Loucy (cell line): ENCODE results near the gene TIMM50.

Source experiments
- H2AFZ ChIP-seq: fragments of 200-600 bp; sonication (generic); 2 replicates; pipeline ENCODE4 v1.6.0; 2016; ENCODE audit warnings: antibody characterized with exemption, mild to moderate bottlenecking, low read length, moderate library complexity
- H3F3A ChIP-seq: fragments of 200-600 bp; 2 replicates; pipeline ENCODE4 v1.6.0; 2016; ENCODE audit warnings: antibody characterized with exemption, low read depth, mild to moderate bottlenecking
- H3K27me3 ChIP-seq: fragments of 200-600 bp; sonication (generic); 2 replicates; pipeline ENCODE4 v1.6.1; 2014; ENCODE audit warnings: low read length, mild to moderate bottlenecking; ENCODE audit not compliant: insufficient read depth, poor library complexity, severe bottlenecking
- H3K36me3 ChIP-seq: fragments of 200-600 bp; sonication (generic); 2 replicates; pipeline ENCODE4 v1.6.1; 2016; ENCODE audit warnings: low read length; ENCODE audit not compliant: insufficient read depth
- H3K4me1 ChIP-seq: fragments of 200-600 bp; sonication (generic); 2 replicates; pipeline ENCODE4 v1.5.1; 2014; ENCODE audit warnings: low read length, mild to moderate bottlenecking; ENCODE audit not compliant: insufficient read depth, poor library complexity, severe bottlenecking
- H3K4me2 ChIP-seq: fragments of 200-600 bp; sonication (generic); 2 replicates; pipeline ENCODE4 v1.6.0; 2014; ENCODE audit warnings: antibody characterized with exemption, low read length, low read depth, mild to moderate bottlenecking; ENCODE audit not compliant: poor library complexity, severe bottlenecking
- H3K4me3 ChIP-seq: fragments of 200-600 bp; sonication (generic); 2 replicates; pipeline ENCODE4 v1.5.1; 2014; ENCODE audit warnings: low read length, mild to moderate bottlenecking, mixed read lengths; ENCODE audit not compliant: poor library complexity, severe bottlenecking
- H3K79me2 ChIP-seq: fragments of 200-600 bp; sonication (generic); 2 replicates; pipeline ENCODE4 v1.6.1; 2014; ENCODE audit warnings: low read length; ENCODE audit not compliant: insufficient read depth
- H3K9ac ChIP-seq: fragments of 200-600 bp; sonication (generic); 2 replicates; pipeline ENCODE4 v1.6.0; 2014; ENCODE audit warnings: mild to moderate bottlenecking, low read depth, low read length, moderate library complexity; ENCODE audit not compliant: poor library complexity, severe bottlenecking
- H3K9me2 ChIP-seq: fragments of 200-600 bp; sonication (generic); replicated peaks from 2 replicates; pipeline ENCODE4 v1.6.1; 2016; ENCODE audit warnings: low read depth, low read length, mixed read lengths
- H3K9me3 ChIP-seq: fragments of 200-600 bp; sonication (generic); 2 replicates; pipeline ENCODE4 v1.6.1; 2014; ENCODE audit warnings: mild to moderate bottlenecking, antibody characterized with exemption, low read length, low read depth; ENCODE audit not compliant: insufficient read depth
- H4K20me1 ChIP-seq: fragments of 200-600 bp; sonication (generic); 2 replicates; pipeline ENCODE4 v1.6.0; 2014; ENCODE audit warnings: antibody characterized with exemption, low read length, mild to moderate bottlenecking; ENCODE audit not compliant: insufficient read depth, poor library complexity, severe bottlenecking
- CTCF ChIP-seq: fragments of 200-600 bp; sonication (generic); conservative IDR thresholded peaks from 2 replicates; pipeline ENCODE4 v1.5.1; 2014; ENCODE audit warnings: mild to moderate bottlenecking, antibody characterized with exemption, low read length
- EZH2phosphoT487 ChIP-seq: fragments of 200-600 bp; IDR thresholded peaks from 2 replicates; pipeline ENCODE4 v1.6.1; 2018; ENCODE audit warnings: antibody characterized with exemption, mild to moderate bottlenecking, moderate library complexity, borderline replicate concordance

The TIMM50 gene

GRCh38 chr19:39540333-39540673 lies 59.7 kb downstream of the TIMM50 start:
- Histone ChIP-seq H3F3A (no peaks in the 10 kb centered on the region), H4K20me1 (peaks cover 10% of the 10 kb centered on the region), H3K4me1 (peaks cover 14% of the 10 kb centered on the region), H2AFZ (peak overlapping the region; percentile 94), H3K4me3 (peak overlapping the region; percentile 83), H3K9me3 (no peaks in the 10 kb centered on the region), H3K4me2 (peak overlapping the region; percentile 59), H3K79me2 (peaks cover 24% of the 10 kb centered on the region), H3K36me3 (no peaks in the 10 kb centered on the region), H3K9me2 (no peaks in the 10 kb centered on the region), H3K9ac (peak overlapping the region; percentile 80), H3K27me3 (no peaks in the 10 kb centered on the region)
- TF ChIP-seq CTCF (no peak; the same call in 1 of the 2 replicates), EZH2phosphoT487 (no peak)
